ENCODE measurements around the gene EXTL1. TPM values are rescaled to one million over a fixed set of nuclear protein-coding genes. Genes with fewer than 3 reads are reported as not detected.

EXTL1 gene
- total and polyA plus RNA-seq, 2 donors (not counting 3 experiments of a cell fraction or from before 2014, with no cell fraction given) = not detected

DNA sequence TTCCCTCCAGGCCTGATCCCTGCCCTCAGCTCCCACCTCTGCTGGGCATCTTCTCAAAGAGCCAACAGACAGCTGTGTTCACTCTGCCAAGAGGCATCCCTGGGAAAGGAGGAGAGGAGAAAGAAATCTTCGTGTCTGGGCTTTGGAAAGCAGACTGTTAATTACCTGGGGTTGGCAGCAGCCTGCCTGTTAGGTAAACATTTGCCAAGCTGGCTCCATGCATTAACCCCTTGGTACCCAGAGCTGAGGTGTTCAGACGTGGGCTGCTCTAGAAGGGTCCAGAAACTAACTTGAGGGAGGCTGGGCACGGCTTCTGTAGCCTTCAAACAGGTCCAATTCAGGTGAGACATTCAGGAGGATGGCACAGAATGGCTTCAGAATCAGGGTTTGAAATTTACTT is 8.7 kb upstream of the EXTL1 start:
- DNase-seq (ENCODE audit: low read depth, low spot score) (no peak), FAIRE-seq (no peak)
- no peak overlapping the region for H3K27ac ChIP-seq (ENCODE audit: insufficient read depth, low read depth, low read length)
- H3K27me3 ChIP-seq (ENCODE audit: control insufficient read depth in 2 of 2, insufficient read depth in 2 of 2, low read length in 2 of 2) = no peaks in the 10 kb centered on the region
- H3K9me3 ChIP-seq (replicated peaks; ENCODE audit: control insufficient read depth, insufficient read depth, low read length) = no peaks in the 10 kb centered on the region
- no peak overlapping the region for H3K4me2 ChIP-seq (ENCODE audit: insufficient read depth, low read length)
- H3K4me1 ChIP-seq (ENCODE audit: control insufficient read depth, extremely low read depth, insufficient read depth, low read length) = no peaks in the 10 kb centered on the region
- no peak overlapping the region for H3K9ac ChIP-seq (replicated peaks; ENCODE audit: extremely low read depth, insufficient read depth, low read length)
- TF ChIP-seq POLR2AphosphoS5 (IDR thresholded peaks at IDR 0.05; ENCODE audit: insufficient read depth, low read depth, low read length) (no peak), MYC (IDR thresholded peaks at IDR 0.05; ENCODE audit: low read depth, low read length) (no peak), GATA2 (IDR thresholded peaks at IDR 0.05; ENCODE audit: insufficient read depth, insufficient read length, low read depth, low read length) (no peak), CTCF (IDR thresholded peaks at IDR 0.05; ENCODE audit: extremely low read depth in 1 of 2, insufficient read depth in 1 of 2, low read depth in 1 of 2, low read length in 2 of 2) (no peak), FOS (IDR thresholded peaks at IDR 0.05; ENCODE audit: borderline replicate concordance, insufficient read depth, low read length) (no peak), JUN (IDR thresholded peaks at IDR 0.05; ENCODE audit: borderline replicate concordance, insufficient read depth, insufficient read length, low read depth) (no peak), EZH2 (IDR thresholded peaks at IDR 0.05; ENCODE audit: borderline replicate concordance, low read depth, low read length, severe bottlenecking) (no peak), POLR2A (IDR thresholded peaks at IDR 0.05; ENCODE audit: low read depth, low read length) (no peak)
- TF ChIP-seq, protein P1, sequence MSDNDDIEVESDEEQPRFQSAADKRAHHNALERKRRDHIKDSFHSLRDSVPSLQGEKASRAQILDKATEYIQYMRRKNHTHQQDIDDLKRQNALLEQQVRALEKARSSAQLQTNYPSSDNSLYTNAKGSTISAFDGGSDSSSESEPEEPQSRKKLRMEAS (IDR thresholded peaks at IDR 0.05; ENCODE audit: insufficient read depth, insufficient read length) = no peak
- no peaks in the 10 kb centered on the region for H3K36me3 ChIP-seq (ENCODE audit: control insufficient read depth in 2 of 2, extremely low read depth in 1 of 2, insufficient read depth in 2 of 2, low read length in 2 of 2)
- no peaks in the 10 kb centered on the region for H3K79me2 ChIP-seq (ENCODE audit: control insufficient read depth, insufficient read depth, low read length)
- ChIA-PET POLR2A (no interaction called here), CTCF (interaction anchor here (1.1 to 2.3 kb wide), 2 partner anchors 9 to 117 kb away, joined by 4 to 9 read pairs; no protein-coding TSS in a partner anchor)
- H2AFZ ChIP-seq (ENCODE audit: low read depth, low read length) = no peak overlapping the region
- H4K20me1 ChIP-seq (replicated peaks; ENCODE audit: control insufficient read depth, extremely low read depth, insufficient read depth, low read length) = no peaks in the 10 kb centered on the region
- H3K4me3 ChIP-seq (replicated peaks in 1 of 3; ENCODE audit: insufficient read depth in 1 of 3, low read depth in 1 of 3, low read length in 3 of 3) = no peak overlapping the region
- BruUV-seq (replicated peaks) = no TSS peak
- intact Hi-C loops (cut with micrococcal nuclease) = no loop called here
- dilution Hi-C loops (cut with MboI; ENCODE audit: extremely low pct_ligation_motif_present, low sequenced_read_pairs) = no loop called here
- no peaks in the 10 kb centered on the region for H3K9me1 ChIP-seq (replicated peaks; ENCODE audit: control insufficient read depth, extremely low read depth, insufficient read depth, low read length)
